HG03196 (cell line): Measurements from ENCODE around the gene POLG.

Source experiments
- ATAC-seq: cut with Tn5 transposase; IDR thresholded peaks from one replicate; pipeline ENCODE4 v1.9.1; 2021; ENCODE audit not compliant: unreplicated experiment

POLG gene

DNA sequence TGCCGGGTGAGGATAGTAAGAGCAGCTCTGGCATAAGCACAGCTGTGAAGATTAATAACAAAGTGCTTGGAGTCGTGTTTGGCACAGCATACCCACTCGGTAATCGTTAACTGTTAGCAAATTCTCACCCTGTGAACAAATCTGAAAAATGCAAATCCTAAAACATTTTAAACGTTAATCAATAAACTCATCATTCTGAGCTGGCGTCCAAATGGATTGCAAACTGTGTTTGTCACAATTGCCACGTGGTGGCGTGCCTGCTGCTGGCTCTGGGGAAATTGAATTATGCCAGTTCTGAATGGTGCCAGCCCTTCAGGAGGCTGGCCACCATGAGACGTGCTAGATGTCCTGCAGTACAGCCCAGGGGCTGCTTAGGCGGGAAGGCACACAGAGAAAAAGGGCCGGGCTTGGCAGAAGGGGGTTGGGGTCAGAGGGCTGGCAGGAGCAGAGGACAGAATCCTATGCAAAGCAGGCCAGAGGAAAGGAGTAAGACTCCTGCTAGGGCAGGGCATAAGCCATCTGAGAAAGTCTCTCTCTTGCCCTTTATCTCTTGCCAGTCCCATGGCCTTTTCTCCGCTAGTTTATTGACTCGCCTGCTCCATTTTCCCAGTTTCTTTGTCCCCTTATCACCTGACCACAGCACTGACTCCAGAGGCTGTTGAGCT lies 22.1 kb upstream of the POLG start:
- ATAC-seq = no peak

DNA sequence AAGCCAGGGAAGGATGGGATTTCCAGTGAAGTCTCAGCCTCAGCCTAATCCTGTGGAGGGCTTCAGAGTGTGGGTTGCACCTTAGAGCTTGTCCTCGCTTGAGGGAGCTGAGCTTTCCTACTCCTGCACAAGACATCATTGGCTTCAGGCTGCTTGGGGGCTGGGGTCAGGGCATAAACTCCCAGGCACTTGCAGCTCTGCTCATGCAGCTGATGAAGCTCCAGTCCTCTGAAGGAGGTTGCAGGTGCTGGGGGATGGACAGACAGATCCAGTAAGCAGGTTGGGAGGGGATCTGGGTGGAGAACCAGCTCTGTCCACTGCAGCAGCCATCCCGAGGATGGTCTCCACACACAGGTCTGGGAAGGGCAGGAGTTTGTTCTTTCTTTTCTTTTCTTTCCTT lies 19.4 kb upstream of the POLG start:
- ATAC-seq = no peak

DNA sequence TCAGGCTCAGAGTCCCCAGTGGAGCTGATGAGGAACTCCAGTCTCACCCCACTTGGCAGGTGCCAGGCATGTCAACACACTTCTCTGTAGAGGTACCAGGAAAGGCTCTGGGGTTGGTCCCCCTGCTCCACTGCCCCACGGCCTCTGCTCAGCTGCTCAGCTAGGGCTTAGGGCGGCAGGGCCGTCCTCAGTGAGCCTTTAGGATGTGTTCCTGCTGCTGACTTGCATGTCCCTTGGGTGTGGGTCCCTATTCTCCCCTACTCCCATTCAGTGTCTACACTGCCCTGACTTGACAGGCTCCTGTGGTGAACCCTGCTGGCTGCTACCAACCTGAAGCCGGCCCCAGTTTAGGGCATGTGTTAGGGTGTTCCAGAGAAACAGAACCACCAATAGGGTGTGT lies 17.9 kb upstream of the POLG start:
- ATAC-seq = no peak

DNA sequence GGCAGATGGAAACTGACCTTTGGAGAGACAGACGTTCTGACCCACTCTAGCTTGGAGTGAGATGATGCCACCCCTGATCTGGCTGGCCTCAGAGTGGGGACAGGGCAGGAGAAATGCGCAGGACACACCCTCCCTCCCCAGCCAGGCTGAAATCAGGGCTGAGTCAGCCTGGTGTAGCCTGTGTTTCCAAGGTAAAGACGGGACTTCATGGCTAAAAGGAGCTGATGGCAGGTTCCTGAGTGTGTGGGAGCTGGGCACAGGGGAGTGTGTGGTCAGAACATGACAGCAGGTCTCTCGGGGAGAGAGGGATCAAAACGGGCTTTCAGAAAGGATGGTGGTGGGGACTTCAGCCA lies 14.6 kb upstream of the POLG start:
- ATAC-seq = no peak

DNA sequence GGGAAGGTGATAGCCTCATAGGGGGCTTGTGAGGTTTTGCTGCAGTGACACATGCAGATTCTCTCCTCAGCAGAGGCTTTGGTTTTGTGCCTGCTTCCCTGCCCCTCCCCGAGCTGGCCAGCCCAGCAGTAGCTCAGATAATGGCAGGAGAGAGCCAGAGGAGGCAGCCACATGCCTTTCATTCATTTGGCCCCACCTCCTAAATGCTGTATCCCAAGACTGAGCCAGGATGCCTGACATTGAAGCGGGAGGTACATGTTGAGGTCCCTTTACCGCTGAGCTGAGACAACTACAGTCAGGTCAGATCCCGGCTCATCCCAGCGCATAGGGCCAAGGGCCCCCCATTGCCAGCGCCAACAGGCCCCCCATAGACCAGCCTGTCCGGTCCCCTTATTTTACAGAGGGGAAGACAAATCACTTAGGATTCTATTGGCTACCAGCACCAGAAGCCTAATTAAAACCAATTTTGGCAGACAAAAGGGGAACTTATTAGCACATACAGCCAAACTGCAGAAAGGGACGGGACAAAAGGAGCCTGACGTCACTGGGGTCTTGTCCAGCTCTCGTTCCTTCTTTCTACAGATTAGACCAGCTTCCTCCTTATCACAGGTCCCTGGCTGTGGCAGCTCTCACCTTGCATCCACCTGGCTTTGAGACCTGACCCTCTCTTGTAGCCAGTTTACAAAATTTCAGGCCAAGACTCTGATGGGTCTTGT lies 12.1 kb upstream of the POLG start:
- no peak for ATAC-seq

DNA sequence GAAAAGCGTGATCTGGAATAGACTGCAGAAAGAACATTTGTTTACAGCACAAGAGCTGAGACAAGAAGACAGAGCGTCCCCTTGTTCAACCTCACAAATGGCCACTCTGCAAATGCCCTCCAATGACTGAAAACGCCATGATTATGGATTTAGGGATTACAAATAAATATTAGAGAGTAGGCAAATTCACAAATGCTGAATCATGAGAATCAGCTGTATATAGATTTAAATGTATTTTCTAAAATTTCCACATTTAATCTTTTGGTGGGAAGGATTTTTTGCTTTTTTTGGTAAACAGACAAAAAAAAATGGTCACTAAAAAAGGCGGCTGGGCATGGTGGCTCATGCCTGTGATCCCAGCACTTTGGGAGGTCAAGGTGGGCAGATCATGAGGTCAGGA lies 10.6 kb upstream of the POLG start:
- no peak for ATAC-seq

DNA sequence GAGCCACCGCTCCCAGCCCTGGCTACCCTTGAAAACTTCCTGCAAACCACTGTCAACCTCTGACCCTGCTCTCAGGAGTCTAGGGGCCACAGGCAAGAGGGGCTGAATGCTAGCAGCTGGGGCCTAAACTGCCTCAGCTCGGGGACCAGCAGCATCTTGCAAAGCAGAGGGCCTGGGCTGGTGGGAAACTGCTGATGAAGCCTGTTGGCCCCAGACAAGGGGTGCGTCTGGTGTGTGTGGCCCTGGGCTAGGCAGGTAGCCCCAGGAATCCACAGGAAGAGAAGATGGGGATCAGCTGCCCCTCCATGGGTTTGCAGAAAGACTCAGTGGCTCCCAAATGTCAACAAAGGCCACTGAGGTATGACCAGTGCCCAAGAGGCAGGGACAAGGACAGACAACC lies 8.2 kb upstream of the POLG start:
- no peak for ATAC-seq

DNA sequence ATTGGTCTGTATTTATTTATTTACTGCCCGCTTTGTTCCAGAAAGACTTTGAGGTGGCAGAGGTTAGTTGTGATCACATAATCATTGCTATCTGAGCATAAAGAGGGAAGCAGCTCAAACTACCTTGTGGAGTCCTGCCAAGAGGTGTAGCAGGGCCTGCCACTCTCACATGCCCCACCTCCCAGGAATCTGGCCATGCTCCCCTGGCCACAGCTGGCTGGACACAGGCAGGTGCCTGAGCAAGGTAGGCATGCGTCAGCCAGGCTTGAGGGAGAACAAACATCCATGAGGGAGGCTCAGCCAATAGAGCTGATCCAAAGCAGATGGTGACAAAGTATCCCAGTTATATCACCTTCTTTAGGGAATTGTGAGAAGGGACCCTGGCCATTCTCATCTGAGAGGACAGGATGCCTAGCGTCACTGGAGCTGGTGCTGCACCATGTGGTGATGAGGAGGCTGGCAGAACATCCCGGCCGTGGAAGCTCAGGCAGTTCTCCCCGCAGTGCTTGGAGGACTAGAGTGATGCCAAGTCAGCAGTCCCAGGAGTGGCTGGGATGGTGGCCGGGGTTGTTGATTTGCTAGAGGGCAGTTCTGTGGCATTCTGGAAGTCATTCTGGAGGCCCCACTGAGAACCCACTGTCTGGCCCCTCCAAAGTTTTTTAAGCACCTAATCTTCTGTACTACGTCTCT lies 6.8 kb upstream of the POLG start:
- ATAC-seq = no peak

DNA sequence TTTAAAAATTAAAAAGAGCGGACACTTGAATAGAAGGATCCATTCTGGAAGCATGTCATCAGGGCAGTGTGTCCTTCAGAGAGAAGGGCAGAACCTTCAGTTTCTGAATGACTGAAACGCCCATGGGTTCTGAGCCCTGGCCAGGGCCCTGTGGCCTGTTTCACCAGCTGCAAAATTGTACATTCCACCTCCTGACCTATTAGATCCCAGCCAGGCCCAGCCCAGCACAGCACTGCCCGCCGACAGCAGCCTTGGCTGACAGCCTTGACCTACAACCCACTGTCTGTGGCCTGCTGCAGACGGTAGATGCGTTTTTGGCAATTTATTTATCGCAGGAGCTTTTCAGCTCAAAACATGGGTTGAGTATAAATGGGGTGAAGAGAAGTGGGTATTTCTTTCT lies 5.9 kb upstream of the POLG start:
- ATAC-seq = no peak

DNA sequence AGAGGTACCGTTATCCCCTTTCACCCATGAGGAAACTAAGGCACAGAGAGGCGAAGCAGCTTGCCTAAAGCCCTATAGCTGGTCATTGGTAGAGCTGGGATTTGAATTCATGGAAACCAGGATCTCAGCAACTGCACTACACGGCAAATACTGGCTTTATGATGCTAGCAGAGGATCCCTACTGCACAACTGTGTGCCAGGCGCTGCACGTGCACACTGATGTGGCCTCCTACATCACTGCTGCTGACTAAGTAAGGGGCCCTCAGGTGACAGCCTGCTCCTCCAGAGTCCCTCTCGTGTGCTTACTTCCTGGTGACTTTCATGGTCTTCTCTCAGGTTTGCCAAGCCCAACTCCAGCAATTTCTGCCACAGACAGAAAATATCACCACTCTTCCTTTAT lies 3.4 kb upstream of the POLG start:
- no peak for ATAC-seq

DNA sequence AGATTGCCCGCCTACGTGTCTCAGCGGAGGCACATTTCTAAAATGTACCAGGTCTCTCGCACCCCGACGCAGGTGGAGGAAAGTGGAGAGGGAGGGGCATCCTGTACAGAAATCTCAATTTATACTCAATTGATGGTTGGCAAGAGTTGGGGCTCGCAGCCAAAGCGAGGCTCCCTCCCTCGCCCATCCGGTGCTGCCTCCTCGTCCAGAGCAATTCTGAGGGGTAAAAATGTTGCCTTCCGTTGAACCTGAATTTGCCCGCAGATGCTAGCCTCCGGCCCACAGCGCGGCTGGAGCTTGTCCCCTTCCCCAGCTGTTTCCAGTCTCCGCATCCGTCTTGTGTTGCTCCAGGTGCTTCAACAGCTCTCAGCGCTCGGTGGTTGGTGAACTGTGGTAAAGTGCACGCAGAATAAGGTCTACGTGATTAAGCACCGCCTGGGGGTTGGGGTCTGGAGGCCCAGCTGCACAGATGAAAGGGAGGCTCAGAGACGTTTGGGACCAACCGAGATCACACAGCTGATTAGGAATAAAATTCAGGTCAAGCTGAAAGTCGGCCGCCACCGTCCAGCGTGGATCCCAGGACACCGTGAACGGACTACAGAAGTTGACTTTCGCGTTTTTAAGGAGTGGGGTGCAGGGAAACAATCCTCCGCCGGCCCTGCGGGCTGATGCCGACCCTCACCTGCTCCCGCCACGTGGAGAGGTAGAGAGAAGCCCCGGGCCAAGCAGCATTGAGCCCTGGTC lies 846 bp upstream of the POLG start:
- ATAC-seq = no peak

DNA sequence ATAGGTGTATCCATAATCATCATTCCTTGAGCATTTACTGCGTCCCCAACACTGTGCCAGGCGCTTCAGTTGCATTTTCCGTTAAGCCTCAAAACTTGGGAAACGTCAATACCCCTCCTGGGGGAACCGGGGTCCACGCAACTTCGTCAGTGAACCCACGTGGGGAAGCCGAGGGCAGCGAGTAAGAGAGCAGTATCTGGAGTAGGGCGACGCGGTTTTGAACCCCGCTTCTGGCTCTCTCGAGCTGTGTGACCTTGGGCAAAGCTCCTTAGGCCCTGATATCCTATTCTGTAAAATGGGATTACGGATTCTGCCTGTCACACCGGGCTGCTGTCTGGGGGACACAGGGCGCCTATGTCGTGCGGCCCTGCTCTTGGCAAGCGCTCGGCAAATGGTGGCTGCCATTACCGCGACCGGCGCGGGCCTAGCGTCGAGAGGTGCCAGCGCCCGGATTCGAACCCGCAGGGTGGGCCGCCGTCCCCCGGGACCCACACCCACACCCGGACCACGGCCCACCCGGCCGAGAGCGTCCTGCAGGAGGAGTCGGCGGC lies 590 bp downstream of the POLG start:
- ATAC-seq = no peak

DNA sequence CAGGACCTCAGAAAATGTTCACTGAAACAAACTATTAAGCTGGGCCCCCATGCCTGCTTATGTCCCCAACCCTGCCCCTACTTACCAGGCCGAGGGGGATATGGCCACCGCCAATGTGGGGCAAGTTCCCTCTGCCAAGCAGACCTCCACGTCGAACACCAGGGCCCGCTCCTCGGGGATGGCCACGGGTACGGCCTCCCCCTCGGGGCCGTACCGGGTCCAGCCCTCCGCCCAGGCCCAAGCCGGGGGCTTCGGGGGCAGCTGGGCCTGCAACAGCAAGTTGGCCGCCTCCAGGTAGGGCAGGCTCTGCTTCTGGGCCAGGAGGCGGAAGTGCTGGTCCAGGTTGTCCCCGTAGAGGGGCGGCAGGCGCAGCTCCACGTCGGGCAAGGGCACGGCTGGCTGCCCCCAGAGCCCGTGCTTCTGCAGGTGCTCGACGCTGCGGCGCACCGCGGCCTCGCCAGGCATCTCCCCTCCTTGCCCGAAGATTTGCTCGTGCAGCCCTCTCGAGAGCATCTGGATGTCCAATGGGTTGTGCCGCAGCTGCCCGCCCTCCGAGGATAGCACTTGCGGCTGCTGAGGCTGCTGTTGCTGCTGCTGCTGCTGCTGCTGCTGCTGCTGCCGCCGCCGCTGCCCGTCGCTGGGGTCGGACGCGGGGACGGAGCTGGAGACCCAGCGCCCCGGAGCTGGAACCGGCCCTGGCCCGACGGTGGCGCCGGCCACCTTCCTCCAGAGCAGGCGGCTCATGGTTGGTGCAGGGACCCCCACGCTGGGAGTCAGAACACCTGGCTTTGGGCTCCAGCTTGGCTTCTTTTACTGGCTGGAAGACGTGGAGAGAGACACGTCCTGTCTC lies 1.4 kb downstream of the POLG start:
- no peak for ATAC-seq

DNA sequence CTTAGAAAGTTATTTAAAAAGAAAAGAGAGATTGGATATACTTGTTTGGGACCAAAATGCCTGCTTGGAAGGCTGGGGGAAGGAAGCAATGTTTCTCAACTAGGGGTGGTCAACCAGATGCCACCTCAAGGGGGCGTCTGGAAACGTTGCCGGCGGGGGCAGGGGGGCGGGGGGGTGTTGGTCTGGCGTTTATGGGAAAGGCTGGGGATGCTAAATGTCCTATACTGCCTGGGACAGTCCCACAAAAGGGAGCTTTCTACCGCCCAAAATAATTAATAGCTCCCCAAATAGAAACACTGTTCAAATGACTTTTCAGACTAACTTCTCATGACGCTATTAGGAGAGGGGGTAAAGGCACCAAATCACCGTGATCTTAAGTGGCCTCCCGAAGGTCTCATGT lies 2.2 kb downstream of the POLG start:
- ATAC-seq = no peak

DNA sequence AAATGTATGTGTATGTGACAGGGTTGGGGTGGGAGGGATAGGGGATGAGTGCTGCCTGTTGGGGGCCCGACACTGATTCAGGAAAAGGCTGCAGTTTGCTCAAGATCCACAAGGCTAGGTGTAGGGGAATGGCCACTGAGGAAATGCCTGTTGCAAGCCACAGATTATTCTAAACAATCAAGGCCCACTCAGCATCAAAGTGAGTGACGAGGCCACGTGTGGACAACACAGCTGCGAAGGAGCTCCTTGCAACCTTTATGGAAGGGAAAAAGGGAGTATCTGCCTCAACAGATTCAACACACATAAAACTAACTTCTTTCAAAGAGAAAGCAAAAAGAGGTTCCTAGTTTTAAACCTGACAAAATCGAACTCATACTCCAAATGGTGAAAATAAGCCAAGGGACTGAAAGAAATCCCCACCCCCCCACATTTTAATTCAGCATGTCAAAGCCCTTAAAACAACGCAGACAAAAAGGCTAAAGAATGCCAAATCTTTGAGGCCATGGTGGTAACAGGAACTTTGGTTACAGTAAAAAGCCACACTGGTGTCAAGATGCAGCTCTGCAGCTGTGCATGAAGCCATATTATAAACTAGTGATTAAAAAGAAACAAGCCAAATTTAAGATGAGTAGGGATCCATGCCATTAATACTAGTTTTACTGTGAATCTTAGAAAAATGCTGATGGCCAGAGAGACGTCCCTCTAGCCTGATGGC lies 3.6 kb downstream of the POLG start:
- ATAC-seq = no peak

DNA sequence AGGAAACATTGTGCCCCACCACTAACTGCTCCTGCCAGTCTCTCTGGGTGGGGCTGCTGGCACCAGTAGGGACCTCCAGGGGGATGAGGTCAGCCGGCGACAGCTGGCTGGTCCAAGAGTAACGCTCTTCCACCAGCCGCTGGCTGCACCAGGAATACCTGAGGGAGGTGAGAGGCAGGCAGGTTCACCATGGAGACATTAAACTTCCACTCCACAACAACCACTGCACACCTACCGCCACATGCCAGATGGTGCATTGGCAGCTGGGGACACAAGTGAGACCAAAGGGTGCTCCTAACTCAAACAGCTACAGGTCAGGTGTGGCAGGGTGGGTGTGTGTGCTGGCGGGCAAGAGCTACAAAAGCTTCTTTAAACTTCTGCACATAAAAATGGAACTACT lies 4.5 kb downstream of the POLG start:
- ATAC-seq = no peak

DNA sequence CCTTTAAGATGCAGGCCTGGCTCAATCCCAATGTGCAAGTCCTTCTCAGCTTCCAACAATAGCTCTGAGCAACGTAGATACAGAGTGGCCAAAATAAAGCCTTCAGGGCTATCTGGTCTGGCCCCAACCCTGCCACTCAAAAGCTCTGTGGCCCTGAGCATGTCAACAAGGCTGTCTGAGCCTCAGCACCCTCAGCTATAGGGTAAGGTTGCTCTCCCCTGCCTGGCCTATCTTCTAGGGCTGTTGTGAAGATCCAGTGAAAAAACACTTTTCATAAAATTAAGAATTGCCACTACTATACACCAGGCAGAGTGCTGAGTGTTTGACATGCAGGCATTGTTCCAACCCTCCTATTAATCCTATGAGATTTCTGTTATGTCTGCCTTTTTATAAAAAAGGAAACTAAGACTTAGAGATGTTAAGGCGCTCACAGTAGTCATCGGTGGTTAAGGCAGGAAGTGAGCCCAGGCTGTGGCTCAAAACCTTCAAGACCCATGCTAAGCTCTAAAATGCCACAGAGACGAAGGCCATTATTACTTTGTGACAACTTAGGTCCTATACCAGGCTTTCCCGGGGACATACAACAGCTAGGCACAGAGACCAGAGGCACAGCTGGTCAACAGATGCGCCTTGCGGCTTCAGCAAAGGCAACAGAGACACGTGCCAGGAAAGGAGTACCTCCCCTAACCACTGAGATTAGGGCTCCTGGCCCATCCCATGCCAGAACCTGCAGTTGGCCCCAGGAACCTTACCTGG lies 5.1 kb downstream of the POLG start:
- ATAC-seq = no peak

DNA sequence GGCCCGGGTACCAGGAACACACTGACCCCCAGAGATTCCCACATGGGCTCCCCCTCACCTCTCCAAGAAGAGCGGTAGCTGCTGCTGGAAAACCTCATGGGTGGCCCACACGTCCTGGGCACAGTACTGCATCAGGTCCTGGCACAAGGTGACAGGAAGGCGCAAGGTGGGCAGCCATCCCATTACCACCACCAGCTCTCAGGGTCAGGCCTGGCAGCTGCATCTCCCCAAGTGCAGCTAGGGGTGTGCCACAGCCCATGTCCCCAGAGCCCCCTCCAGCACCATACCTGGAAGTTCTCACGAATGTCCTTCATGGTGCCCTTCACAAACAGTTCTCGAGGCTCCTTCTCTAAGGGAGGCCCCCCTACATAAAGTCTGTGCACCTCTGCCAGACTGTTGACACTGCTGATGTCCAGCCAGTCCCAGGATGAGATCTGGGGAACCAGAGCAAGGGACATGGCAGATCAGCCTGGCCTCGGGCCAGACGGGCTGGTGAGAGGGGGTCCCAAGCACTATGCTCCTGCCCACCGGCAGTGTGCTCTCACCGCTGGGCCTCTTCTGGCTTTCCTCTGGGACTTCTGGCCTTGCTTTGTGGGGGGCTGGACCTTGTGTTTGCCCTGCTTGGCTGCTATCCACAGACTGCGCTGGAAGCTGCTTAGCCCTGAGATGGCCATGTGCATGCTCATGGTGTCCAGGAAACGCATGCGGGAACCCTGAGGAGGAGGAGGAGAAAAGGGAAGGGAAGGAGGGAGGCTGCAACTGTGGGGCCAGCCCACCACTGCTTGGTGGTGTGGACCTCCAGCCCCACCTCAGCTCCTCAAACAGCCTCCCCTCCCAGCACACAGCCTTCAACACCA lies 6.0 kb downstream of the POLG start:
- no peak for ATAC-seq
